Skeletal muscle tissue (tissue), 4 donors: ENCODE measurements around the gene CARD6. TPM values are rescaled to one million over a fixed set of nuclear protein-coding genes. Genes with fewer than 3 reads are reported as not detected.
A peak's percentile ranks its signal among the peaks of the same experiment; 100 is the strongest.
"Not testable (repeated sequence)": the region's sequence is repeated elsewhere in the genome, so short reads cannot be mapped to it uniquely, and the experiment has no call there.

Experiments used
- H3K27ac ChIP-seq: one replicate; pipeline ENCODE4 v1.7.0; 2013; ENCODE audit warnings: mild to moderate bottlenecking, low read depth, low read length, inconsistent platforms
- H3K27me3 ChIP-seq, 3 donors: one replicate each; pipeline ENCODE4 v1.7.0; 2013; ENCODE audit warnings: low read length in 3 of 3; ENCODE audit not compliant: control insufficient read depth in 3 of 3, insufficient read depth in 3 of 3
- H3K36me3 ChIP-seq, 3 donors: one replicate each; pipeline ENCODE4 v1.7.0; 2013; ENCODE audit warnings: low read length in 3 of 3; ENCODE audit not compliant: control insufficient read depth in 3 of 3, insufficient read depth in 3 of 3
- H3K4me1 ChIP-seq, 3 donors: one replicate each; pipeline ENCODE4 v1.7.0; 2013; ENCODE audit warnings: low read length in 3 of 3, mild to moderate bottlenecking in 3 of 3; ENCODE audit not compliant: control insufficient read depth in 3 of 3, insufficient read depth in 3 of 3
- H3K4me3 ChIP-seq, 3 donors: one replicate each; pipeline ENCODE4 v1.7.0; 2013; ENCODE audit warnings: low read length in 3 of 3
- H3K9ac ChIP-seq, 3 donors: one replicate each; pipeline ENCODE4 v1.7.0; 2013; ENCODE audit warnings: low read length in 3 of 3, mild to moderate bottlenecking in 3 of 3, moderate library complexity in 2 of 3, low read depth in 1 of 3
- H3K9me3 ChIP-seq, 3 donors: one replicate each; pipeline ENCODE4 v1.7.0; 2013; ENCODE audit warnings: low read length in 3 of 3; ENCODE audit not compliant: control insufficient read depth in 3 of 3
- total RNA-seq: library from RNA; depleted of rRNA; stranded (reverse); fragments of >200 nt; gene quantifications from one replicate; pipeline ENCODE4 v1.2.3, GENCODE V29; 2014
- donor health status: Osteomylitis.

The CARD6 gene, protein sequence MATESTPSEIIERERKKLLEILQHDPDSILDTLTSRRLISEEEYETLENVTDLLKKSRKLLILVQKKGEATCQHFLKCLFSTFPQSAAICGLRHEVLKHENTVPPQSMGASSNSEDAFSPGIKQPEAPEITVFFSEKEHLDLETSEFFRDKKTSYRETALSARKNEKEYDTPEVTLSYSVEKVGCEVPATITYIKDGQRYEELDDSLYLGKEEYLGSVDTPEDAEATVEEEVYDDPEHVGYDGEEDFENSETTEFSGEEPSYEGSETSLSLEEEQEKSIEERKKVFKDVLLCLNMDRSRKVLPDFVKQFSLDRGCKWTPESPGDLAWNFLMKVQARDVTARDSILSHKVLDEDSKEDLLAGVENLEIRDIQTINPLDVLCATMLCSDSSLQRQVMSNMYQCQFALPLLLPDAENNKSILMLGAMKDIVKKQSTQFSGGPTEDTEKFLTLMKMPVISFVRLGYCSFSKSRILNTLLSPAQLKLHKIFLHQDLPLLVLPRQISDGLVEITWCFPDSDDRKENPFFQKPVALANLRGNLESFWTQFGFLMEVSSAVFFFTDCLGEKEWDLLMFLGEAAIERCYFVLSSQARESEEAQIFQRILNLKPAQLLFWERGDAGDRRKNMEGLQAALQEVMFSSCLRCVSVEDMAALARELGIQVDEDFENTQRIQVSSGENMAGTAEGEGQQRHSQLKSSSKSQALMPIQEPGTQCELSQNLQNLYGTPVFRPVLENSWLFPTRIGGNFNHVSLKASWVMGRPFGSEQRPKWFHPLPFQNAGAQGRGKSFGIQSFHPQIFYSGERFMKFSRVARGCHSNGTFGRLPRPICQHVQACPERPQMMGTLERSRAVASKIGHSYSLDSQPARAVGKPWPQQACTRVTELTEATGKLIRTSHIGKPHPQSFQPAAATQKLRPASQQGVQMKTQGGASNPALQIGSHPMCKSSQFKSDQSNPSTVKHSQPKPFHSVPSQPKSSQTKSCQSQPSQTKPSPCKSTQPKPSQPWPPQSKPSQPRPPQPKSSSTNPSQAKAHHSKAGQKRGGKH
- total RNA-seq = 3.1 TPM

DNA sequence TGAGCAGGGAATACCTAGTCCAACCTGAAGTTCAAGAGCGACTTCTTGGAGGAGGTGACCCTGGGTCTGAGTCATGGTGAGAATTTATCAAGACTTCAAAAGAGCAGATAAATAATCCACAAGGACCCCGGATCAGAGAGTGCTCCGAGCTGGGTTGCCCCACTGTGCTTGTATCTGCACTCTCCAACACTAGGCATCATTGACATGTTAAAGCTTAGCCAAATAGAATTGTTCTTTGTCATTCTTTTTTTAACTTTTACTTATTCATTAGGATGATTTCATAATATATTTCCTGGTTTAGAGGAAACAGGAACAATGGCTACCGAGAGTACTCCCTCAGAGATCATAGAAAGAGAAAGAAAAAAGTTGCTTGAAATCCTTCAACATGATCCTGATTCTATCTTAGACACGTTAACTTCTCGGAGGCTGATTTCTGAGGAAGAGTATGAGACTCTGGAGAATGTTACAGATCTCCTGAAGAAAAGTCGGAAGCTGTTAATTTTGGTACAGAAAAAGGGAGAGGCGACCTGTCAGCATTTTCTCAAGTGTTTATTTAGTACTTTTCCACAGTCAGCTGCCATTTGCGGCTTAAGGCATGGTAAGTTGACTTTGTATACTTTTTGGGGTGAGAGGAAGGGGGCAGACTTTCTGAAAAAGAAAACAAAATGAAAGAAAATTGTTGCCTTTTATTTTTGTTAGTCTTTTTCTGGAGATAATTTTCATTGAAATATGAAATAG, at the start of gene CARD6:
Gene CARD6, plus strand, starts transcription at position 300 of the 738 bp plus-strand sequence. Its CDS starts 16 bp downstream, at position 316.
- no peaks in the 10 kb centered on the region for H3K36me3 ChIP-seq
- peak within 1 kb of the TSS in 2 of 3 donors; percentile 15 to 68 for H3K9ac ChIP-seq
- peak within 1 kb of the TSS in 2 of 3 donors; percentile 12 to 44 for H3K4me3 ChIP-seq
- H3K27me3 ChIP-seq = no peaks in the 10 kb centered on the region
- no peaks in the 10 kb centered on the region for H3K9me3 ChIP-seq
- peak within 1 kb of the TSS; percentile 41 for H3K27ac ChIP-seq
- peaks cover 0 to 6% (median under 1%) of the 10 kb centered on the region in 3 donors for H3K4me1 ChIP-seq

DNA sequence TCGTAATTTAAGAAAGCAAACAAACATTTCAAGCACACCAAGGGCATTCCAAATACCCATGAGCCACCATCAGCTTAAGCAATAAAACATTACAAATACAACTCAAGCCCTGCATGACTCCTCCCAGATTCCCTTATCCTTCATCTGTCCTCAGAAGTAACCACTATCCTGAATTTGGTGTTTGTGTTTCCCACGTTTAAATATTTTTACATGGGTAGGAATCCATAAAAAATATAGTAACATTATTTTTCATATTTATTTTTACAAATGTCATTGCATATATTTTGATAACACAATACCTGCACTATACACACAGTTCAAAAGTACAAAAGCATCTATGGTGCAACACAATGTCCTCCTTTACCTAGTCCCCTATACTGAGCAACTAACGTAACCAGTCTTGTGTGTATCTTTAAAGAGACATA, 49.4 kb upstream of the CARD6 start:
- Histone ChIP-seq H3K4me1 (peaks cover 10 to 13% (median 13%) of the 10 kb centered on the region in 3 donors), H3K27me3 (no peaks in the 10 kb centered on the region), H3K4me3 (no peak overlapping the region), H3K36me3 (no peaks in the 10 kb centered on the region), H3K9me3 (no peaks in the 10 kb centered on the region), H3K27ac (no peak overlapping the region), H3K9ac (no peak overlapping the region)

DNA sequence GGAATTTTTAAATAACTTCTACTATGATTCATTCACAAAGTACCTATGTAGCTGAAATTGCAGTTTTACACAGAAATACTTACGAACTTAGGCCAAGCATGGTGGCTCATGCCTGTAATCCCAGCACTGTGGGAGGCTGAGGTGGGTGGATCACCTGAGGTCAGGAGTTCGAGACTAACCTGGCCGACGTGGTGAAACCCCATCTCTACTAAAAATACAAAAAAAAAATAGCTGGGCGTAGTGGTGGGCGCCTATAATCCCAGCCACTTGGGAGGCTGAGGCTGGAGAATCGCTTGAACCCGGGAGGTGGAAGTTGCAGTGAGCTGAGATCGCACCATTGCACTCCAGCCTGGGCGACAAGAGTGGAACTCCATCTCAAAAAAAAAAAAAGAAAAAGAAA, 48.5 kb upstream of the CARD6 start:
- not testable (repeated sequence) for H3K4me3 ChIP-seq, H3K27me3 ChIP-seq, H3K27ac ChIP-seq, H3K9me3 ChIP-seq, H3K9ac ChIP-seq, H3K36me3 ChIP-seq
- peaks cover 13 to 17% (median 16%) of the 10 kb centered on the region in 3 donors for H3K4me1 ChIP-seq

DNA sequence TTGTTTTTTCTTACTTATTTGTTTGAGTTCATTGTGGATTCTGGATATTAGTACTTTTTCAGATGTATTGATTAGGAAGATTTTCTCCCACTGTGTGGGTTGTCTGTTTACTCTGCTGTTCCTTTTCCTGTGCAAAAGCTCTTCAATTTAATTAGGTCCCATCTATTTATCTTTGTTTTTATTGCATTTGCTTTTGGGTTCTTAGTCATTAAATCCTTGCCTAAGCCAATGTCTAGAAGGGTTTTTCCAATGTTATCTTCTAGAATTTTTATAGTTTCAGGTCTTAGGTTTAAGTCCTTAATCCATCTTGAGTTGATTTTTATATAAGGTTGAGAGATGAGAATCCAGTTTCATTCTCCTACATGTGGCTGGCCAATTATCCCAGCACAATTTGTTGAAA, 46.8 kb upstream of the CARD6 start:
- not testable (repeated sequence) for H3K36me3 ChIP-seq, H3K27ac ChIP-seq, H3K9me3 ChIP-seq, H3K4me3 ChIP-seq, H3K27me3 ChIP-seq, H3K9ac ChIP-seq
- peaks cover 16 to 26% (median 16%) of the 10 kb centered on the region in 3 donors for H3K4me1 ChIP-seq

DNA sequence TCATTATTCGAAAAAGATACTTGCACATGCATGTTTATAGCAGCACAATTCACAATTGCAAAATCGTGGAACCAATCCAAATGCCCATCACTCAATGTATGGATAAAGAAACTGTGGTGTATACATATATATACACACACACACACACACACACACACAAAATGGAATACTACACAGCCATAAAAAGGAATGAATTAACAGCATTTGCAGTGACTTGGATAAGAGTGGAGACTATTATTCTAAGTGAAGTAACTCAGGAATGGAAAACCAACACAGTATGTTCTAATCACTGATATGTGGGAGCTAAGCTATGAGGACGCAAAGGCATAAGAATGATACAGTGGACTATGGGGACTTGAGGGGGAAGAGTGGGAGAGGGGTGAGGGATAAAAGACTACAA, 46.3 kb upstream of the CARD6 start:
- not testable (repeated sequence) for H3K36me3 ChIP-seq, H3K27me3 ChIP-seq, H3K9ac ChIP-seq, H3K27ac ChIP-seq, H3K4me3 ChIP-seq, H3K9me3 ChIP-seq
- peaks cover 16 to 28% (median 18%) of the 10 kb centered on the region in 3 donors for H3K4me1 ChIP-seq

DNA sequence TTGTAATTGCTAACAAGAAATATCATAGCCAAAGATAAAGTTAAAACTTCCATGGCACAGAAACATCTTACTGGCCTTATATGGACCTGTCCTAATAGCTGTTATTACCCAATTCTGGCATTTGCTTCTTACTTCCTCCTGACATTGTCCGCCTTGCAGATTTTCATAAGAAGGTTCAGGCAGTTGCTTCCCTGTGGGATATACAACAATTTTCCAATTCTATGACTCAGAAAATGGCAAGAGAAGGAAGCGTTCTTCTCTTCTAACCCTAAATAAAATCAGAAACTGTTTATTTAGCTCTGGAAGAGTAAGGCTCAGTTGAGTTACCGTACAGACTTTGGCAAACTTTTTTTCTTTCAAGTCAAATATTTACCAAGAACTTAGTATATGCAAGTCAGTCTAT, 44.7 kb upstream of the CARD6 start:
- H3K4me3 ChIP-seq = peak overlapping the region in 2 of 3 donors; percentile 91 to 96
- H3K36me3 ChIP-seq = no peaks in the 10 kb centered on the region
- no peaks in the 10 kb centered on the region for H3K9me3 ChIP-seq
- H3K4me1 ChIP-seq = peaks cover 8 to 21% (median 18%) of the 10 kb centered on the region in 3 donors
- no peaks in the 10 kb centered on the region for H3K27me3 ChIP-seq
- H3K27ac ChIP-seq = peak overlapping the region; percentile 9
- no peak overlapping the region for H3K9ac ChIP-seq

DNA sequence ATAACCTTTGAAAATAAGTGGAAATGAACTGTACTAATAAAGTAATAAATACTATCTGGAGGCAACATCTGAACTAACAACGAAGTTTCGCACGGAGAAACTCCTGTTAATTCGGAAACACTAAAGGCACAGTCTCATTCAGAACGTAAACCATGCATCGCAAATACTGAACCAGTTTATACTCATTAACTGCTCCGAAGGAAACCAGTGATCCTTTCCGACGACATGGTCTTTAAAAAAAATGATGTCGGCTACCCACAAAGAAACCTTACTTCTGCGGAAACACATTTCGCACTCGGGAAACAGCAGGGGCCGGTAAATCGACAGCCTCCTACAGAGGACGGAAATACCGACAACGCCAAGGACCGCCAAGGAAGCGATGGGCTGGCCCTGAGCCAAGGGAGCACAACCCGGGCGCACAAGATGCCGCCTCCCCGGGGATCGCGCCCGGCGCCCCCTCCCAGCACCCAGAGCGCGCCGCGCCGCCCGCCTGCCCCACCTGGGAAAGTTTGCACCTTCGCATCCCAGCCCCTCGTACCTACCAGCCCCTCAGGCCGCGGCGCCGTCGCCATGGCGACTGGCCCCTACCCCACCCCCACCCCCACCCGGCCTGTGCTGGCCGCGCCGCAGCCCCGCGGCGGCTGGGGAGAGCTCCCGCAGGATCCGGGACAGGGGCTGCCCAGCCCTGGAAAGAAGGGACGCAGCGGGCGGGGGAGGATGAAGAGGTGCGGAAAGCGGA, 43.7 kb upstream of the CARD6 start:
- H3K4me3 ChIP-seq = peak overlapping the region; percentile 91 to 96 (median 91)
- peak overlapping the region; percentile 83 to 94 (median 87) for H3K9ac ChIP-seq
- H3K27ac ChIP-seq = peak overlapping the region; percentile 88
- H3K4me1 ChIP-seq = peaks cover 6 to 21% (median 14%) of the 10 kb centered on the region in 3 donors
- no peaks in the 10 kb centered on the region for H3K36me3 ChIP-seq
- H3K9me3 ChIP-seq = no peaks in the 10 kb centered on the region
- no peaks in the 10 kb centered on the region for H3K27me3 ChIP-seq

DNA sequence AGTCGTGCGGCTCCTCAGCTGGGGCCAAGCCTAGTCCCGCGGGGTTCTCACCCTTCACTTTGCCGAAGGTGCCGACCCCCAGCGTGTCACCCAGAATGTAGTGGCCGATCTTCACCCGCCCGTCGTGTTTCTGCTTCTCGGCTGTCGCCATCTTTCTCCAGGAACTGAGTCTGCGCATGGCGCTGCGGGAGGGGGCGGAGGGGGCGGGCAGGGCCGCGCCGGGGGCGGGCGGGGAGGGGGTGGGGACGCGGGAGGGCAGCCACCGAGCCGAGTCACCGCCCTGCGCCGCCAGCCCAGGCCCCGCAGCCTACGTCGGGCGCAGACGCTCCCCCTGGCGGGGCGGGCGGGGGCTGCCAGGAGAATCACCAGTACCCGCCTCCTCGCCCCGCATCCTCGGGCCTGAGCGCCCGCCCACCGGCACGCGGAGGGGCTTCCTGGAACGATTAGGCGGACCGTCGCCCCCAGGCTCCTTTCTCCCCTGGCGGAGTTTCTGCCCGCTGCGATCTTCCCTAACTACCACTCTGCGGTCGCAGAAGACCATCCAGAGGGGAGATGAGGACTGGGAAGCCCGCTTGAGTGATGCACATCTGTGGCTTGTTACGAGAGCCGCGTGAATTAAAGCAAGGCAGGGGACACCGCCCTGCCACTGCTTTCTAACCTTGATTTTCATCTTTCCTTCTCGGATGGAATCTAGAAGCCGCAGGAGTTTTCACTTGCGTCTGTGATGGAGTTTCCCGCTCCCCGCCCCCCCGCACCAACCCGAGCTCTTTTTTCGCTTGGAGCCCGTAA, 43.0 kb upstream of the CARD6 start, which contains the start of gene PRKAA1:
Gene PRKAA1, minus strand, starts transcription at position 363 of the 789 bp plus-strand sequence. Its CDS starts 185 bp downstream, at position 178.
- peaks cover 6 to 21% (median 14%) of the 10 kb centered on the region in 3 donors for H3K4me1 ChIP-seq

More for the DNA sequence above, 43.0 kb upstream of the CARD6 start, which contains the start of gene PRKAA1:
- no peaks in the 10 kb centered on the region for H3K27me3 ChIP-seq
- H3K27ac ChIP-seq = peak within 1 kb of the TSS; percentile 88
- peak within 1 kb of the TSS; percentile 85 to 94 (median 88) for H3K9ac ChIP-seq
- H3K36me3 ChIP-seq = no peaks in the 10 kb centered on the region
- H3K9me3 ChIP-seq = no peaks in the 10 kb centered on the region
- peak within 1 kb of the TSS; percentile 93 to 96 (median 93) for H3K4me3 ChIP-seq
